ENCODE measurements around the gene HAUS1. TPM values are rescaled to one million over a fixed set of nuclear protein-coding genes. Genes with fewer than 3 reads are reported as not detected.
A peak's percentile ranks its signal among the peaks of the same experiment; 100 is the strongest.

Gene HAUS1
- total and polyA plus RNA-seq, 2 of the 4 experiments (the other 2 are of a cell fraction), result 25.3 to 33.4 TPM

DNA sequence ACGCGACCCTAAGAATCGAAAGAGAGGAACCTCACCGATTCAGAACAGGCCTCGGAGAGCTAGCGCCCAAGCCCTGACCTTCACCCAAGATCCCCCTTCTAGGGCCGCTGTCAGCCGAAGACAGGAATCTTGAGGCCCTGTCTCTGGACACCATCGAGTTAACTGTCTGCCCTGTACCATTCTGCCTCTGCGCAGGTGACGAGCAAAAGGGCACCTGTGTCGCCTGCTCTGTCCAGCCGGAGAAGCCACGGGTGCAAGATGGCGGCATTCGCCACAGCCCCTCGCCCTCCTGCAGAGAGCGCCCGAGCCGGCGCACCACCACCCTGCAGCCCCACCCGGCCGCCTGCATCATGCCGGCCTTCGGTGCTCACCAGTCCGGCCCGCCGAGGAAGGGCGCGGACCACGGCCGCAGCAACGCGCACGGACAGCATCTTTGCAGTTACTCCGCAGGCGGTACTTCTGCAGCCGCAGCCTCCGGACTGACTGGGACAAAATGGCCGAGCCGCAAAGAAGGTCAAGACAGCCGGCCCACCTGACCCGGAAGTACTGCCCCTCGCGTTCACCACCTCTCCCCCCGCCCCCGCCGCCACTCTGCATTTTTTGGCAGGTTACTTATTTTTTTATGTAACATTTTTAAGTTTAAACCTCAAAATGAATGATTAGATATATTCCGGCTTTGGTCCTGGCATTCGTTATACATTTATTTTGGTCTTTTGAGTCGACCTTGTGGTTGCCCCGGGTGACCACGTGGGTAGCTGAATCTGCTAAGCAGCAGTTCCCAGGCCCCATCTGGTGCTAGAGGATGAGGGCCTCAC lies 6.2 kb upstream of the HAUS1 start, which contains the start of gene ATP5F1A:
Gene ATP5F1A, minus strand, starts transcription at position 496 of the 815 bp plus-strand sequence. Its CDS starts 65 bp downstream, at position 431.
- peak within 1 kb of the TSS; percentile 40; the same call in 1 of the 3 replicates for H2BK15ac ChIP-seq (ENCODE audit: low read depth, low read length)
- peak within 1 kb of the TSS; percentile 97 for H3K9ac ChIP-seq (ENCODE audit: low read depth, low read length)
- peak within 1 kb of the TSS; percentile 99 for H3K14ac ChIP-seq (replicated peaks; ENCODE audit: low read depth, low read length)
- H4K8ac ChIP-seq (ENCODE audit: low read depth in 2 of 2, low read length in 2 of 2), result peak within 1 kb of the TSS; percentile 98 to 100
- DNase-seq, result peak; percentile 77
- H4K91ac ChIP-seq (ENCODE audit: insufficient read depth, low read depth, low read length), result peak within 1 kb of the TSS; percentile 96
- H3K27ac ChIP-seq (ENCODE audit: insufficient read depth, low read length), result peak within 1 kb of the TSS; percentile 95
- TF ChIP-seq MXI1 (IDR thresholded peaks at IDR 0.05; ENCODE audit: borderline replicate concordance, low read depth, low read length), result peak; percentile 70; the same call in 1 of the 2 replicates
- peak; percentile 83 for TF ChIP-seq POLR2A (IDR thresholded peaks at IDR 0.05; ENCODE audit: low read depth, low read length)
- TF ChIP-seq, protein P1, sequence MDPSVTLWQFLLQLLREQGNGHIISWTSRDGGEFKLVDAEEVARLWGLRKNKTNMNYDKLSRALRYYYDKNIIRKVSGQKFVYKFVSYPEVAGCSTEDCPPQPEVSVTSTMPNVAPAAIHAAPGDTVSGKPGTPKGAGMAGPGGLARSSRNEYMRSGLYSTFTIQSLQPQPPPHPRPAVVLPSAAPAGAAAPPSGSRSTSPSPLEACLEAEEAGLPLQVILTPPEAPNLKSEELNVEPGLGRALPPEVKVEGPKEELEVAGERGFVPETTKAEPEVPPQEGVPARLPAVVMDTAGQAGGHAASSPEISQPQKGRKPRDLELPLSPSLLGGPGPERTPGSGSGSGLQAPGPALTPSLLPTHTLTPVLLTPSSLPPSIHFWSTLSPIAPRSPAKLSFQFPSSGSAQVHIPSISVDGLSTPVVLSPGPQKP (IDR thresholded peaks at IDR 0.05; ENCODE audit: borderline replicate concordance, low read depth, low read length), result no peak
- TF ChIP-seq, protein P2, sequence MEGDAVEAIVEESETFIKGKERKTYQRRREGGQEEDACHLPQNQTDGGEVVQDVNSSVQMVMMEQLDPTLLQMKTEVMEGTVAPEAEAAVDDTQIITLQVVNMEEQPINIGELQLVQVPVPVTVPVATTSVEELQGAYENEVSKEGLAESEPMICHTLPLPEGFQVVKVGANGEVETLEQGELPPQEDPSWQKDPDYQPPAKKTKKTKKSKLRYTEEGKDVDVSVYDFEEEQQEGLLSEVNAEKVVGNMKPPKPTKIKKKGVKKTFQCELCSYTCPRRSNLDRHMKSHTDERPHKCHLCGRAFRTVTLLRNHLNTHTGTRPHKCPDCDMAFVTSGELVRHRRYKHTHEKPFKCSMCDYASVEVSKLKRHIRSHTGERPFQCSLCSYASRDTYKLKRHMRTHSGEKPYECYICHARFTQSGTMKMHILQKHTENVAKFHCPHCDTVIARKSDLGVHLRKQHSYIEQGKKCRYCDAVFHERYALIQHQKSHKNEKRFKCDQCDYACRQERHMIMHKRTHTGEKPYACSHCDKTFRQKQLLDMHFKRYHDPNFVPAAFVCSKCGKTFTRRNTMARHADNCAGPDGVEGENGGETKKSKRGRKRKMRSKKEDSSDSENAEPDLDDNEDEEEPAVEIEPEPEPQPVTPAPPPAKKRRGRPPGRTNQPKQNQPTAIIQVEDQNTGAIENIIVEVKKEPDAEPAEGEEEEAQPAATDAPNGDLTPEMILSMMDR (conservative IDR thresholded peaks at IDR 0.05; ENCODE audit: low read depth, low read length), result 0 out of 2 replicates have a peak, but pooled peaks have one; percentile 5
- TF ChIP-seq BHLHE40 (IDR thresholded peaks at IDR 0.05; ENCODE audit: low read depth, low read length), result no peak
- TF ChIP-seq, protein P3, sequence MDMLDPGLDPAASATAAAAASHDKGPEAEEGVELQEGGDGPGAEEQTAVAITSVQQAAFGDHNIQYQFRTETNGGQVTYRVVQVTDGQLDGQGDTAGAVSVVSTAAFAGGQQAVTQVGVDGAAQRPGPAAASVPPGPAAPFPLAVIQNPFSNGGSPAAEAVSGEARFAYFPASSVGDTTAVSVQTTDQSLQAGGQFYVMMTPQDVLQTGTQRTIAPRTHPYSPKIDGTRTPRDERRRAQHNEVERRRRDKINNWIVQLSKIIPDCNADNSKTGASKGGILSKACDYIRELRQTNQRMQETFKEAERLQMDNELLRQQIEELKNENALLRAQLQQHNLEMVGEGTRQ (IDR thresholded peaks at IDR 0.05; ENCODE audit: low read depth, low read length), result peak; percentile 89
- TF ChIP-seq MAZ (IDR thresholded peaks at IDR 0.05; ENCODE audit: borderline replicate concordance, low read depth, low read length), result peak; percentile 69; the same call in 1 of the 2 replicates
- peak within 1 kb of the TSS; percentile 96 for H3K4ac ChIP-seq (ENCODE audit: low read depth, low read length)
- intact Hi-C loops (cut with micrococcal nuclease) (no loop called here), dilution Hi-C loops (cut with HindIII; ENCODE audit: low sequenced_read_pairs, unreplicated experiment) (no loop called here), in situ Hi-C loops (cut with MboI; ENCODE audit: low sequenced_read_pairs) (no loop called here)
- peaks cover 13% of the 10 kb centered on the region for H3K36me3 ChIP-seq (ENCODE audit: control insufficient read depth, insufficient read depth, low read length)
- no TSS peak for BruUV-seq (replicated peaks)
- peak; percentile 92 for ATAC-seq (ENCODE audit: low read depth)
- H3K27me3 ChIP-seq (ENCODE audit: control insufficient read depth, insufficient read depth, low read length), result no peaks in the 10 kb centered on the region
- H3K9me1 ChIP-seq (ENCODE audit: insufficient read depth, low read length), result 0 out of 2 replicates have a peak, but pooled peaks cover 3% of the 10 kb centered on the region
- H2BK120ac ChIP-seq (ENCODE audit: low read depth, low read length), result peak within 1 kb of the TSS; percentile 89
- CTCF ChIA-PET, result no interaction called here
- peak within 1 kb of the TSS; percentile 92 for H2AK5ac ChIP-seq (ENCODE audit: low read depth, low read length)
- H3K4me1 ChIP-seq (ENCODE audit: control insufficient read depth, insufficient read depth, low read length), result peaks cover 3% of the 10 kb centered on the region
- 1% methylated on average over 36 of the region's 53 CpGs; no CpG with 5 or more reads in 1 of the 2 experiments for WGBS, 2 experiments (ENCODE audit: extremely low coverage in 2 of 2, insufficient read length in 1 of 2)
- H3K9me3 ChIP-seq (ENCODE audit: control insufficient read depth, insufficient read depth, low read length), result no peaks in the 10 kb centered on the region
- H3K4me3 ChIP-seq (ENCODE audit: insufficient read depth, low read depth, low read length), result peak within 1 kb of the TSS; percentile 91
- peaks cover 9 to 20% of the 10 kb centered on the region in 2 experiments for H3K79me1 ChIP-seq (ENCODE audit: low read depth in 1 of 2, low read length in 2 of 2)
- peaks cover 29% of the 10 kb centered on the region for H4K20me1 ChIP-seq (ENCODE audit: insufficient read depth, low read length)
- POLR2A ChIA-PET (ENCODE audit: unreplicated experiment), result no interaction called here
- H3K18ac ChIP-seq (ENCODE audit: low read depth, low read length), result peak within 1 kb of the TSS; percentile 36
- peak within 1 kb of the TSS; percentile 94 for H3K4me2 ChIP-seq (ENCODE audit: low read depth, low read length)
- peak within 1 kb of the TSS; percentile 90 for H4K5ac ChIP-seq (ENCODE audit: low read depth, low read length)
- peak within 1 kb of the TSS; percentile 95 for H3K23ac ChIP-seq (ENCODE audit: low read depth, low read length)
- peak within 1 kb of the TSS; percentile 89 for H2BK5ac ChIP-seq (ENCODE audit: low read depth, low read length, poor library complexity, severe bottlenecking)
- H3K56ac ChIP-seq (ENCODE audit: extremely low read depth, insufficient read depth, low read length), result peak within 1 kb of the TSS; percentile 92
- H2BK20ac ChIP-seq (ENCODE audit: low read depth, low read length), result peak within 1 kb of the TSS; percentile 46; the same call in 1 of the 2 replicates
- peak within 1 kb of the TSS; percentile 99 for H2AK9ac ChIP-seq (replicated peaks; ENCODE audit: low read depth, low read length, poor library complexity)
- H2AFZ ChIP-seq (replicated peaks; ENCODE audit: low read length, poor library complexity), result peak within 1 kb of the TSS; percentile 99

Measured in IMR-90 (cell line).